Caco-2 (cell line): ENCODE measurements around the gene DOHH. TPM values are rescaled to one million over a fixed set of nuclear protein-coding genes. Genes with fewer than 3 reads are reported as not detected.

Experiments
- BruUV-seq: library from RNA; stranded (reverse); fragments of 400-500 nt; replicated peaks from 2 replicates; lab custom pipeline; 2021; lab: Mats Ljungman, UMichigan
- CTCF ChIA-PET: fragments of 300-600 bp; sonication (Branson Sonifier 250); formaldehyde crosslinking; loops from one replicate; lab custom pipeline; 2022; ENCODE audit warnings: antibody characterized with exemption; lab: Charles Lee
- POLR2A ChIA-PET: fragments of 300-600 bp; sonication (Branson Sonifier 250); formaldehyde crosslinking; loops from one replicate; lab custom pipeline; 2022; ENCODE audit warnings: antibody characterized with exemption; lab: Charles Lee
- DNase-seq, 2 experiments: peaks; one replicate each; pipeline versions ENCODE4 v3.0.0 to v3.0.0-alpha.2; 2020 to 2022
- H3K27me3 ChIP-seq: replicated peaks from 2 replicates; pipeline ENCODE4 v1.6.0; 2011; ENCODE audit warnings: low read length; ENCODE audit not compliant: control insufficient read depth, insufficient read depth
- H3K36me3 ChIP-seq: 2 replicates; pipeline ENCODE4 v1.5.1; 2011; ENCODE audit warnings: low read length; ENCODE audit not compliant: control insufficient read depth, insufficient read depth
- H3K4me1 ChIP-seq: fragments of 250-450 bp; sonication (Bioruptor Pico); 2 replicates; pipeline ENCODE4 v1.5.1; 2020; ENCODE audit warnings: mild to moderate bottlenecking
- H3K4me3 ChIP-seq: 2 replicates; pipeline ENCODE4 v1.5.1; 2011; ENCODE audit warnings: low read depth, mild to moderate bottlenecking, control low read depth, low read length
- H3K9me3 ChIP-seq: fragments of 250-450 bp; sonication (Bioruptor Pico); 2 replicates; pipeline ENCODE4 v1.5.1; 2020; ENCODE audit warnings: mild to moderate bottlenecking, moderate library complexity
- H3K27ac Mint-ChIP-seq: one replicate; pipeline ENCODE4 v1.8.0; 2022; ENCODE audit warnings: mixed read lengths; ENCODE audit not compliant: unreplicated experiment
- H3K27me3 Mint-ChIP-seq: one replicate; pipeline ENCODE4 v1.8.0; 2022; ENCODE audit warnings: mixed read lengths; ENCODE audit not compliant: insufficient read depth, unreplicated experiment
- H3K36me3 Mint-ChIP-seq: one replicate; pipeline ENCODE4 v1.8.0; 2022; ENCODE audit warnings: mild to moderate bottlenecking, mixed read lengths; ENCODE audit not compliant: insufficient read depth, unreplicated experiment
- H3K4me1 Mint-ChIP-seq: one replicate; pipeline ENCODE4 v1.8.0; 2022; ENCODE audit warnings: low read depth, mixed read lengths; ENCODE audit not compliant: unreplicated experiment
- H3K4me3 Mint-ChIP-seq: one replicate; pipeline ENCODE4 v1.8.0; 2022; ENCODE audit warnings: mild to moderate bottlenecking, moderate library complexity, mixed read lengths; ENCODE audit not compliant: unreplicated experiment
- H3K9me3 Mint-ChIP-seq: one replicate; pipeline ENCODE4 v1.8.0; 2022; ENCODE audit warnings: mixed read lengths; ENCODE audit not compliant: unreplicated experiment
- CTCF ChIP-seq, 2 experiments: fragments of 200-600 bp in 1 of 2; IDR thresholded peaks; 1 replicate in 1 of 2; 2 replicates in 1 of 2; pipeline versions ENCODE4 v1.5.1 to v1.8.0; 2011 to 2022; ENCODE audit warnings: antibody characterized with exemption in 1 of 2, control low read depth in 1 of 2, inconsistent platforms in 1 of 2, low read depth in 1 of 2, low read length in 1 of 2, mild to moderate bottlenecking in 1 of 2, moderate library complexity in 1 of 2; ENCODE audit not compliant: insufficient read depth in 1 of 2, severe bottlenecking in 1 of 2, unreplicated experiment in 1 of 2
- intact Hi-C: fragments of 100-400 bp; cut with micrococcal nuclease; formaldehyde crosslinking; loops from one replicate; pipeline ENCODE4 v1.10.0; 2022; ENCODE audit not compliant: unreplicated experiment
- total RNA-seq: library from RNA; stranded (reverse); gene quantifications from 2 replicates; pipeline ENCODE4 v1.2.3, GENCODE V29; 2022

Gene DOHH
- total RNA-seq, 1 experiment from 2014 or later: 17.4 TPM

- H3K9me3 Mint-ChIP-seq: no peaks in the 10 kb centered on the region
- no peaks in the 10 kb centered on the region for H3K4me1 ChIP-seq
- no peaks in the 10 kb centered on the region for H3K36me3 ChIP-seq
- peaks cover 37% of the 10 kb centered on the region for H3K36me3 Mint-ChIP-seq
- H3K27me3 ChIP-seq: no peaks in the 10 kb centered on the region
- H3K4me1 Mint-ChIP-seq: peaks cover 6% of the 10 kb centered on the region
- intact Hi-C loops: no loop called here
- H3K27ac Mint-ChIP-seq: no peak overlapping the region
- DNase-seq: no peak
- TF ChIP-seq CTCF (IDR thresholded peaks at IDR 0.05; ENCODE audit: insufficient read depth in 1 of 2, low read depth in 1 of 2, low read length in 1 of 2, severe bottlenecking in 1 of 2, unreplicated experiment in 1 of 2): no peak
- CTCF ChIA-PET: no interaction called here
- no peaks in the 10 kb centered on the region for H3K9me3 ChIP-seq
- no TSS peak for BruUV-seq
- POLR2A ChIA-PET: no interaction called here
- no peaks in the 10 kb centered on the region for H3K27me3 Mint-ChIP-seq
- H3K4me3 Mint-ChIP-seq: no peak overlapping the region
- no peak overlapping the region for H3K4me3 ChIP-seq
Measured at GRCh38 chr19:3517638-3518037, 17.2 kb upstream of the DOHH start.

- Mint-ChIP-seq H3K4me3 (no peak overlapping the region), H3K9me3 (no peaks in the 10 kb centered on the region), H3K36me3 (peaks cover 31% of the 10 kb centered on the region), H3K27me3 (no peaks in the 10 kb centered on the region), H3K4me1 (peaks cover 6% of the 10 kb centered on the region), H3K27ac (no peak overlapping the region)
- no peak for TF ChIP-seq CTCF (IDR thresholded peaks at IDR 0.05; ENCODE audit: insufficient read depth in 1 of 2, low read depth in 1 of 2, low read length in 1 of 2, severe bottlenecking in 1 of 2, unreplicated experiment in 1 of 2)
- CTCF ChIA-PET: no interaction called here
- H3K4me1 ChIP-seq: no peaks in the 10 kb centered on the region
- BruUV-seq: no TSS peak
- POLR2A ChIA-PET: no interaction called here
- H3K9me3 ChIP-seq: no peaks in the 10 kb centered on the region
- no peaks in the 10 kb centered on the region; the same call in 1 of the 2 replicates for H3K36me3 ChIP-seq
- DNase-seq: no peak
- intact Hi-C loops: no loop called here
- H3K4me3 ChIP-seq: no peak overlapping the region
- no peaks in the 10 kb centered on the region for H3K27me3 ChIP-seq
Measured at GRCh38 chr19:3516675-3517207, 16.3 kb upstream of the DOHH start.

- Mint-ChIP-seq H3K9me3 (no peaks in the 10 kb centered on the region), H3K4me1 (peaks cover 4% of the 10 kb centered on the region), H3K27me3 (no peaks in the 10 kb centered on the region), H3K36me3 (peaks cover 29% of the 10 kb centered on the region), H3K27ac (no peak overlapping the region), H3K4me3 (no peak overlapping the region)
- no peaks in the 10 kb centered on the region for H3K27me3 ChIP-seq
- H3K4me1 ChIP-seq: no peaks in the 10 kb centered on the region
- no peak overlapping the region for H3K4me3 ChIP-seq
- BruUV-seq: no TSS peak
- TF ChIP-seq CTCF (IDR thresholded peaks at IDR 0.05; ENCODE audit: insufficient read depth in 1 of 2, low read depth in 1 of 2, low read length in 1 of 2, severe bottlenecking in 1 of 2, unreplicated experiment in 1 of 2): no peak
- ChIA-PET CTCF (no interaction called here), POLR2A (interaction anchor here (0.6 kb wide), 1 partner anchor 88 kb away, joined by 8 read pairs; no protein-coding TSS in a partner anchor)
- no peaks in the 10 kb centered on the region for H3K9me3 ChIP-seq
- H3K36me3 ChIP-seq: no peaks in the 10 kb centered on the region; the same call in 1 of the 2 replicates
- no peak for DNase-seq
- intact Hi-C loops: no loop called here
Measured at GRCh38 chr19:3515891-3516422, 15.5 kb upstream of the DOHH start.
